Middle frontal gyrus (tissue), 1 donor: ENCODE results near the gene KIAA1217.
"Not testable (repeated sequence)": the region's sequence is repeated elsewhere in the genome, so short reads cannot be mapped to it uniquely, and the experiment has no call there.

Source experiments
- DNase-seq: peaks from one replicate; pipeline ENCODE4 v3.0.0-alpha.2; 2015; ENCODE audit warnings: low spot score; ENCODE audit errors: extremely low spot score

The KIAA1217 gene

GRCh38 chr10:24339387-24339786 lies 130.4 kb downstream of the KIAA1217 start:
- DNase-seq = no peak

DNA sequence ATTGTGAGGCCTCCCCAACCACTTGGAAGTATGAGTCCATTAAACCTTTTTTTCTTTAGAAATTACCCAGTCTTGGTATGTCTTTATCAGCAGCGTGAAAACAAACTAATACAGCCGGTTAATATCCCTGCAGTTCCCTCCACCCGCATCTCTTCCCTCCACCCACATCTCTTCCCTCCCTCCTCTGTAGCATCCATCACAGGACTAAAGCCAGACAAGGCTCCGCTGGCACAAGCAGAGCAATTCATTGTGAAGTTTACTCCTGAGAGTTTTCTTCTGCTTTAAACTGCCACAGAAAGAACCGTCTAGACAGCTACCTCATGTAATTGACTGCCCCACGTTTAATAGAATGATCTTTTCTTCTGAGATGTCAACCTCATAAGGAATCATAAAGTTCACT lies 131.5 kb downstream of the KIAA1217 start:
- no peak for DNase-seq

- DNase-seq = no peak
Observed at GRCh38 chr10:24340883-24341282, 131.9 kb downstream of the KIAA1217 start.

GRCh38 chr10:24341371-24341770 lies 132.4 kb downstream of the KIAA1217 start:
- no peak for DNase-seq

- DNase-seq = no peak
Observed at GRCh38 chr10:24341897-24342296, 133.0 kb downstream of the KIAA1217 start.

DNA sequence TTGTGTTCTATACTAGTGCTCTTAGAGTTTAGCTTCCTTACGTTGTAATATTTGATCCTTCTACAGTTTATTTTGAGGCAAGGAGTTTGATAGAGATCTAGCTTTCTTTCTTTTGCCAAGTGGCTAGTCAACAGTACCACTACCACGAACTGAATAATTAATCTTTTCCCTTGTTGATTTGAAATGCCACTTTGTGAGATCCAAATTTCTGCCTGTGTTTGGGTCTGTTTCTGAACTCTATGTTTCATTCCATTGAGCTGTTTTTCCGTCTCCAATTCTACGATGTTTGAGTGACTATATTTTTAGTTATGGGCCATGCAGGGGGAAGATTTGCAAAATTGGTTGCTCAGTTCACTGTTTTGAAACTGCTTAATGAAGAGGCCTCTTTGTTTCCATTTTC lies 134.7 kb downstream of the KIAA1217 start:
- DNase-seq = no peak

DNA sequence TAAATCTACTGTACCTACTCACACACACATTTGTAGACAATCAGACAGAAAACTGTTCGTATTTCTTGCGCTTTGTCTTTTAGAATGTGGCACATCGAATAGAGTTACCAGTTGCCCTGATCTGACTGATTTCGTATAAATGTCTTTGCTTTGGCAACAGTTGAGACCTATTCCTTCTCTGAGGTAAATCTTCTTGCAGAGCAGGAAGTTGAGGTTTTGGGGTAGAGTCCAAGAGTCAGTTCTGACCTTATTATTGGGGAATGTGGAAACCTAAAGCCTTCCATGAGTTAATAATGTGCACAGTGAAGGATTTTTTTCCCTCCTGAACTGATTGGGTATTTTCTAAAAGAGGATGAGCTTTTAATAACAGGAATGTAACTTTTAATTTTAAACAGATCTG lies 135.3 kb downstream of the KIAA1217 start:
- no peak for DNase-seq

GRCh38 chr10:24344695-24345463 lies 135.9 kb downstream of the KIAA1217 start:
- no peak for DNase-seq

- no peak for DNase-seq
Observed at GRCh38 chr10:24346877-24347519, 138.1 kb downstream of the KIAA1217 start.

GRCh38 chr10:24349379-24350001 lies 140.6 kb downstream of the KIAA1217 start:
- DNase-seq = no peak

DNA sequence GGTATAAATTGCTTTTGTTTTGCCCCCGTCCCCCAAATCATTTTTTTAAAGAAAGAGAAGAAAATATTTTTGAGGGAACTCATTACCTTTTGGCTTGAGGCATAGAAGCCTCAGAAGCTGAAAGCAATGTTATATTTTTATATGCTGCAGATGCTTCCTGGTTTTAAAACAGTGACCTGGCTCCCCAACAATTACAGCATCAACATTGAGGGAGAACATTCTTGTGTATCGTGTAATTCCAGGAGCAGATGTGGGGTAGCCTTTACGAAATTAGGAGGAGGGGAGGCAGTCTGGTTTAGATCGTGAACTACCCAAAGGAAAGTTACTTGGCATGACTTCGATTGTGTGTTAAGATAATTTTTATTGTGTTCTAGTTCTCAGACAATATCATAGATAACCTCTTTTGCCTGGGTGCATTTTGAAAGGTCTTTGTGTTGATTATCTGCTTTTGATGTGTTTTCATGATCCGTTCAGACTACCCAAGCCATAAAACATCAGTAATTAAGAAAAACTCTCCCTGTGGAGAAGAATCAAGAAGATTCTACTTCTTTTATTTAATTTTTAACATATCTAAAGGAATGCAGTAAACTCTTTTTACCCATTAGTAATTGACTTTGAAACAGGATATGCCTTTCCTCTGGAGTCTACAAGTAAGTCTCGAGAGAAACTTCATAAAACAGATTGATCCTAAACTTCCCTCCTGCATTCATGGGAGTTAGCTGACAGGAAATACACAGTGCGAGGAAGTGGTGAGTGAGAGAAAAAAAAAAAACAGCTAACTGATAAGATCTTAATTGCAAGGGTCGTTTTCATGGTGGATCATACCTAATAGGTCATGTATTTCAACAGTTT lies 141.4 kb downstream of the KIAA1217 start:
- DNase-seq = no peak

DNA sequence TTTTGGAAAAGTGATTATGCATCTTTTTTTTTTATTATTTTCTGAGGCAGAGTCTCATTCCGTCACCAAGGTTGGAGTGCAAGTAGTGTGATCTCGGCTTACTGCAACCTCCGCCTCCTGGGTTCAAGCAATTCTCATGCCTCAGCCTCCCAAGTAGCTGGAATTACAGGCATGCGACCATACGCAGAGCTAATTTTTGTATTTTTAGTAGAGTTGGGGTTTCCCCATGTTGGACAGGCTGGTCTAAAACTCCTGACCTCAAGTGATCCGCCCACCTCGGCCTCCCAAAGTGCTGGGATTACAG lies 141.9 kb downstream of the KIAA1217 start:
- not testable (repeated sequence) for DNase-seq

DNA sequence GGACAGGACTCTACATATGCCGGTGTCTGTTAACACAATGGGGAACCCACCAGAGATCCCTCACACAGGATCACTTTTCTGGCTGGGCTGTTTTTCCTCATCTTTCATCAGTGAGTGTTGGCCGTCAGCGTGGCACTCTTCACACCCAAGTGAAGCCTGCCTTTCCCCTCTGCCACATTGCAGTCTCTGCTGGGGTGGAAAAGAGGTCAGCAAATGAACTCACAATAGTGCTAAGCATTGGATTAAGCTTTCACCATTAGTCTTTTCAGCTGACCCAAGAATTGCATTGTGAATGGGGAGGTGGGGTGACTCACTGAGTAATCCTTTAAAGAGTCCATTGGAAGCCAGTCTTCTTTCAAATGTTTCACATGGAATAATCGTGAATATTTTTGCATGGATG lies 143.0 kb downstream of the KIAA1217 start:
- DNase-seq = no peak

DNA sequence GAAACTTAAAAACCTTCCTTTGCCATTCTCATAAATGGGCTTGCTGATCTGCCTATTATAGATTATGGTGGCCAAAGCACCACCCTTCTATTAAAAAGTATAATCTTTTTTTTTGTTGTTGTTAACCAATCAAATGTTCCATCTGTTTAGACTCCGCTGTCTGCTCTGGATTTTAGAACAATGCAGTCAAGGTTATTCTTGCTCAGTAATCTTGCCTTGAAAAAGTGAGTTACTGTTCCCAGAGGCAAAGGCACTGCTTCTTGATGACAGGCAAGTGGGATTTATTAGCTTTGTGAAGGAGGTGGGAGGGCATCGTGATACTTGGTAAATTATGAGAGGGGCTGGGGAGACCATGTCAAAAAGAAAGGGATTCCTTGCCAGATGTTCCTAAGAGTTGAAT lies 143.5 kb downstream of the KIAA1217 start:
- DNase-seq = no peak

DNA sequence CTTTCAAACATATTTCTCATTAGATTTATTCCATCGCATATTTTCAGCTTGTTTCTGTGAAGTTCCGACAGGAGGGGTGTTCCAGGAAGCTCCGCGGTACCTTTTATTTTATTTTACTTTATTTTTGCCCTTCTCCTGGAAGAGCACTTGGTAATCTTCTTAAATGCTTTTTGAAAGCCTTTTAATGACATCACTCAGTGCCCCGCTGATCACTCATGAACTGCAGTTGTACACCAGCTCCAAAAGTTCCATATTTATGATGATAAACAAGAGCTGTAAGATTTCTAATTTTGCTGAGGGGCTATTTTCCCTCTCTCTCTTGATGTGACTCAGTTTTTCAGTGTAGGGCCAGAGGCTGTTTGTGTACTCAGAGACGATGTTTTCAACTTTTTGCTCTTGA lies 144.4 kb downstream of the KIAA1217 start:
- DNase-seq = no peak

- no peak for DNase-seq
Observed at GRCh38 chr10:24355056-24355688, 146.2 kb downstream of the KIAA1217 start.

- DNase-seq = no peak
Observed at GRCh38 chr10:24357344-24358004, 148.5 kb downstream of the KIAA1217 start.

GRCh38 chr10:24358022-24358421 lies 149.1 kb downstream of the KIAA1217 start:
- DNase-seq = no peak

GRCh38 chr10:24360282-24361127 lies 151.6 kb downstream of the KIAA1217 start:
- DNase-seq = peak; percentile 56

GRCh38 chr10:24363070-24363469 lies 154.1 kb downstream of the KIAA1217 start:
- DNase-seq = no peak
